Thyroid gland (tissue), 4 donors: ENCODE data around the gene CDH23.

Experiments
- POLR2A ChIP-seq, 2 donors: fragments of 450-650 bp; IDR thresholded peaks; one replicate each; pipeline ENCODE4 v1.6.1; 2017; ENCODE audit warnings: antibody characterized with exemption in 2 of 2, mild to moderate bottlenecking in 2 of 2, moderate library complexity in 1 of 2
- TF ChIP-seq, protein P1 (sequence below), 6 experiments: fragments of 200-600 bp in 3 of 6; fragments of 450-650 bp in 3 of 6; sonication (generic) in 3 of 6; IDR thresholded peaks; one replicate each; pipeline ENCODE4 v1.5.1; 2016 to 2019; ENCODE audit warnings: antibody characterized with exemption in 6 of 6, mild to moderate bottlenecking in 2 of 6, inconsistent platforms in 1 of 6, moderate library complexity in 1 of 6

- no peak for TF ChIP-seq POLR2A (IDR thresholded peaks at IDR 0.05)
- TF ChIP-seq, protein P1, sequence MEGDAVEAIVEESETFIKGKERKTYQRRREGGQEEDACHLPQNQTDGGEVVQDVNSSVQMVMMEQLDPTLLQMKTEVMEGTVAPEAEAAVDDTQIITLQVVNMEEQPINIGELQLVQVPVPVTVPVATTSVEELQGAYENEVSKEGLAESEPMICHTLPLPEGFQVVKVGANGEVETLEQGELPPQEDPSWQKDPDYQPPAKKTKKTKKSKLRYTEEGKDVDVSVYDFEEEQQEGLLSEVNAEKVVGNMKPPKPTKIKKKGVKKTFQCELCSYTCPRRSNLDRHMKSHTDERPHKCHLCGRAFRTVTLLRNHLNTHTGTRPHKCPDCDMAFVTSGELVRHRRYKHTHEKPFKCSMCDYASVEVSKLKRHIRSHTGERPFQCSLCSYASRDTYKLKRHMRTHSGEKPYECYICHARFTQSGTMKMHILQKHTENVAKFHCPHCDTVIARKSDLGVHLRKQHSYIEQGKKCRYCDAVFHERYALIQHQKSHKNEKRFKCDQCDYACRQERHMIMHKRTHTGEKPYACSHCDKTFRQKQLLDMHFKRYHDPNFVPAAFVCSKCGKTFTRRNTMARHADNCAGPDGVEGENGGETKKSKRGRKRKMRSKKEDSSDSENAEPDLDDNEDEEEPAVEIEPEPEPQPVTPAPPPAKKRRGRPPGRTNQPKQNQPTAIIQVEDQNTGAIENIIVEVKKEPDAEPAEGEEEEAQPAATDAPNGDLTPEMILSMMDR (IDR thresholded peaks at IDR 0.05) = no peak
Observed at GRCh38 chr10:71796749-71797405, 400.2 kb downstream of the CDH23 start.
